ENCODE data around the gene TMEM272.
"Not testable (repeated sequence)": the region's sequence is repeated elsewhere in the genome, so short reads cannot be mapped to it uniquely, and the experiment has no call there.

The TMEM272 gene

DNA sequence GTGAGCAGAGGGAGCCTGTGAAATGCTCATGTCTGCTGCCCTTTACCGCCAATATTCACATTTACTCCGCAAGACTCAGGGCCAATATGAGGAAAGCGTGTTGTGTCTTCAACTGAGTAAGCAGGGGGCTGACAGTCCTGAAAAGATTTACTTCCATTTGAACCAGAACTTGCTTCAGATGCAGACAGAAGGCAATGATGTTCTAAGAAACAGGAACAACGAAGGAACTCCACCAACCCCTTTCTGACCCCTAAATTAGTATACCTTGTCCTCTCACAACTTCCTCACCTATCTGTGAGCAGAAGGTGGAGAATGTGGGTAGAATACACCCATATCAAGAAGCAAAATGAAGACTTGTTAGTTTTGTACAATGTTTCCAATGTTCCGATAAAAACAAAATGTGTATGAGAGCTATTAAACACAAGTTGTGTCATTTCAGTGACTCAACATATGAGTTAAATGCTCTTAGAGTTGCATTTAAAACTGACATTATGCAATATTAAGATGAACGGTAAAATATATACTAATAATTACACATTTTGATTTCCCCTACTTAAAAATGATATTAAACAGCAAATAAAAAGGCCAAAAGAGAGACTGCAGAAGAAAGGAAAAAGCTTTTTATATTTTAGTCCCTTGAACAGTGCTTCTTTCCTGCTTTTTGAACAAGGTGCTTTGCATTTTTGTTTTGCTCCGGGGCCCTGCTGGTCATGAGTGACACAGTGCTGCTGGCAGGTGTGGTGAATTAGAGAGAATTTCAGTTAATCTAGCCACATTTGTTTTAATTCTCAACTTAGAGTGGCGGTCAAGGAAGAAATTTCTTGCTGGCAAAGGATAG lies 16.0 kb downstream of the TMEM272 start:
- H3K4me3 ChIP-seq (replicated peaks; ENCODE audit: low read depth, low read length), result no peak overlapping the region
- no peak for DNase-seq (ENCODE audit: extremely low read depth, low read depth)
- TF ChIP-seq CTCF (IDR thresholded peaks at IDR 0.05; ENCODE audit: low read depth, low read length, missing control alignments), result no peak

DNA sequence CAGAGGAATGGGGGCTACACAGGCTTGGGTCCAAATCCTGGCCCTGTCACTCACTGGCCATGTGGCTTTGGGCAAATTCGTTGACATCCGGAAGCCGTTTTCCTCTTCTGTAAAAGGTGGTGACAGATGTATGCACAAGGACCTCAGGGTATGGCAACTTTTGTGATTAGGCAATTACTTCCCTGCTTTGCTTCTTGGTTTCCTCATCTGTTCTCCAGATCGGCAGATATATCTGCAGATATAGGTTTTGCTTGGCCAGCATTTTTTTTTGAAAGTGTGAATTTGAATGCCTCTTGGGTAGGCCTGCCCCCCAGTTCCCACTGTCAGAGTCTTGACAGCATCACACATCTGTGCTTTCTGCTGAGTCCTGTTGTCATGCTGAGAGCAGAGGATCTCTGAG lies 17.7 kb downstream of the TMEM272 start:
- H3K4me3 ChIP-seq (replicated peaks; ENCODE audit: low read depth, low read length), result no peak overlapping the region
- DNase-seq (ENCODE audit: extremely low read depth, low read depth), result no peak
- no peak for TF ChIP-seq CTCF (IDR thresholded peaks at IDR 0.05; ENCODE audit: low read depth, low read length, missing control alignments)

DNA sequence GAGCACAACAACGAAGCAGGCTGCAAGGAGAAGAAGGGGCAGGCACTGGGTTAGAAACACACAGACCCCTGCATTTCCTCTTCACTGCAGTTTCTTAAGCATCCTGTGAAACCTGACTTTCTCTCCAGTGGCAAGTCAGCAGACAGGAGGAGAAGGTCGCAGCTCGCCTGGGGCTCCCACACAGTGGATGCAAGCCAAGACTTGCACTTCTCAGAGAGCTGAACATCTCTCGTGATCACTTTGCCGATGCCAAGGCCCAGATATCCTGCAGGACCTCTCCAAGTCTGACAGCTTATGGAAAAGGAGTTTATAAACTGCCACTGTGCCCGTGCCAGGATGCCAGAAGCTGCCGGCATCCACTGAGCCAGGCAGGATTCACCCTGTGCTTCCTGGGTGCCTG lies 18.4 kb downstream of the TMEM272 start:
- no peak for TF ChIP-seq CTCF (IDR thresholded peaks at IDR 0.05; ENCODE audit: low read depth, low read length, missing control alignments)
- no peak for DNase-seq (ENCODE audit: extremely low read depth, low read depth)
- H3K4me3 ChIP-seq (replicated peaks; ENCODE audit: low read depth, low read length), result no peak overlapping the region

DNA sequence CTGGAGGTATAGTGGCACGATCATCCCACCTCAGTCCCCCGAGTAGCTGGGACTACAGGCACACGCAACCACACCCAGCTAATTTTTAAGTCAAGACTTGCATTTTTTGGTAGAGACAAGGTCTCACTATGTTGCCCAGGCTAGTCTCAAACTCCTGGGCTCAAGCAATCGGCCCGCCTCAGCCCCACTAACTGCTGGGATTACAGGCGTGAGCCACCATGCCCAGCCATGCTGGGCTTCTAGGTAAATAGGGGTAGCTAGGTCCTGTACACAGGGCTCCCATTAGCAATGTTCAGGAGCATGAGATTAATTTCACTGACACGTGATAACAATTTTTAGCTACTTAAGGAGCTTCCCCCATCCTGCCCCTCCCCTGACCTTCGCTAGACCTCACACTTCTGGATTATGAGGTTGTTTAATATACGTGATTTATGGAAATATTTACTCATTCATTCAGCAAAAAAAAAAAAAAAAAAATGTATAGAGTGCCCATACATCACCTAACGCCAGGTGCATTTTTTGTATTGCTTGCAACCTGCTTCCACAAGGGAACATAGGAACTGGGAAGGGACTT lies 19.2 kb downstream of the TMEM272 start:
- DNase-seq (ENCODE audit: extremely low read depth, low read depth), result no peak
- TF ChIP-seq CTCF (IDR thresholded peaks at IDR 0.05; ENCODE audit: low read depth, low read length, missing control alignments), result no peak
- no peak overlapping the region for H3K4me3 ChIP-seq (replicated peaks; ENCODE audit: low read depth, low read length)

- DNase-seq (ENCODE audit: extremely low read depth, low read depth), result no peak
- no peak for TF ChIP-seq CTCF (IDR thresholded peaks at IDR 0.05; ENCODE audit: low read depth, low read length, missing control alignments)
- H3K4me3 ChIP-seq (replicated peaks; ENCODE audit: low read depth, low read length), result no peak overlapping the region
Measured at GRCh38 chr13:51825165-51825592, 19.8 kb downstream of the TMEM272 start.

GRCh38 chr13:51824712-51825111 lies 20.3 kb downstream of the TMEM272 start:
- not testable (repeated sequence) for DNase-seq (ENCODE audit: extremely low read depth, low read depth); H3K4me3 ChIP-seq (replicated peaks; ENCODE audit: low read depth, low read length)

DNA sequence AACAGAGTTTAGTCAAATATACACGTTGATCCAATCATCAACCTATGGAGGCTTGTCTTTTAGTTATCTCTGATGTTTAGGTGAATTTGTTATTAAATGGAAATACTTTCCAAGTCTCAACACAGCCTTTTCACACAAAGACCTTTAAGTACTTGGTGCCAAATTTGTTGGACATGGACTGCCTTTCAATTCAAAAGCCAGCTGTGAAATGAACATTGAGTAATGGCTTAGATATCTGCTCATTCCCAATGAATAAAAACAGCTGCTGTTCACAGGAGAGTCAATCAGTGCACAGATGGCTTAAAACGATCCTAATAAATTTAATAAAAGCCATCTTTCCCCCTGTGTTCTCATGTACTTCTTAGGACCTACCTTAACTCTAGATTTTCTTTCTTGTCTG lies 21.1 kb downstream of the TMEM272 start:
- no peak for TF ChIP-seq CTCF (IDR thresholded peaks at IDR 0.05; ENCODE audit: low read depth, low read length, missing control alignments)
- DNase-seq (ENCODE audit: extremely low read depth, low read depth), result no peak
- no peak overlapping the region for H3K4me3 ChIP-seq (replicated peaks; ENCODE audit: low read depth, low read length)
